PC-3 (cell line): ENCODE measurements around the gene MYL5. TPM values are rescaled to one million over a fixed set of nuclear protein-coding genes. Genes with fewer than 3 reads are reported as not detected.

ENCODE experiments used
- ATAC-seq: fragments of 200-7000 bp; cut with Tn5 transposase; 2 replicates; pipeline ENCODE4 v1.9.1; 2020; ENCODE audit warnings: mild to moderate bottlenecking, moderate library complexity
- BruUV-seq: library from RNA; stranded (reverse); fragments of 400-500 nt; replicated peaks from 2 replicates; lab custom pipeline; 2021; lab: Mats Ljungman, UMichigan
- CTCF ChIA-PET: fragments of 300-600 bp; sonication (Branson Sonifier 250); formaldehyde crosslinking; loops from one replicate; lab custom pipeline; 2022; ENCODE audit warnings: antibody characterized with exemption; lab: Charles Lee
- POLR2A ChIA-PET: fragments of 300-600 bp; sonication (Branson Sonifier 250); formaldehyde crosslinking; loops from one replicate; lab custom pipeline; 2022; ENCODE audit warnings: antibody characterized with exemption; ENCODE audit not compliant: unreplicated experiment; lab: Charles Lee
- DNase-seq: peaks from one replicate; pipeline ENCODE4 v3.0.0-alpha.2; 2015
- H2AFZ ChIP-seq: fragments of 300-600 bp; sonication (generic); 2 replicates; pipeline ENCODE4 v1.6.0; 2016; ENCODE audit warnings: antibody characterized with exemption, low read length
- H3F3A ChIP-seq: fragments of 300-600 bp; sonication (generic); one replicate; pipeline ENCODE4 v1.6.0; 2017; ENCODE audit warnings: antibody characterized with exemption, low read length, control low read depth, mild to moderate bottlenecking; ENCODE audit not compliant: unreplicated experiment
- H3K27ac ChIP-seq: fragments of 300-600 bp; sonication (generic); 2 replicates; pipeline ENCODE4 v1.5.1; 2016; ENCODE audit warnings: mild to moderate bottlenecking, low read length
- H3K27me3 ChIP-seq: fragments of 300-600 bp; sonication (generic); 2 replicates; pipeline ENCODE4 v1.6.1; 2016; ENCODE audit warnings: low read length, mixed read lengths
- H3K36me3 ChIP-seq: fragments of 300-600 bp; sonication (generic); 2 replicates; pipeline ENCODE4 v1.6.1; 2016; ENCODE audit warnings: low read depth, mixed run types, low read length, mixed read lengths
- H3K4me1 ChIP-seq: fragments of 300-600 bp; sonication (generic); 2 replicates; pipeline ENCODE4 v1.5.1; 2016; ENCODE audit warnings: low read length; ENCODE audit not compliant: insufficient read depth
- H3K4me2 ChIP-seq: fragments of 300-600 bp; sonication (generic); 2 replicates; pipeline ENCODE4 v1.6.0; 2016; ENCODE audit warnings: low read length
- H3K4me3 ChIP-seq: fragments of 300-600 bp; sonication (generic); 2 replicates; pipeline ENCODE4 v1.5.1; 2016; ENCODE audit warnings: mild to moderate bottlenecking, low read length, mixed read lengths
- H3K79me2 ChIP-seq: fragments of 300-600 bp; sonication (generic); 2 replicates; pipeline ENCODE4 v1.6.1; 2017; ENCODE audit warnings: low read length, mixed read lengths
- H3K9ac ChIP-seq: fragments of 300-600 bp; sonication (generic); 2 replicates; pipeline ENCODE4 v1.6.0; 2016; ENCODE audit warnings: mild to moderate bottlenecking, low read length
- H3K9me2 ChIP-seq: fragments of 300-600 bp; sonication (generic); replicated peaks from 2 replicates; pipeline ENCODE4 v1.6.1; 2016; ENCODE audit warnings: mixed run types, low read length, mixed read lengths
- H3K9me3 ChIP-seq: fragments of 300-600 bp; sonication (generic); 2 replicates; pipeline ENCODE4 v1.6.1; 2016; ENCODE audit warnings: low read length, mixed read lengths
- H4K20me1 ChIP-seq: fragments of 300-600 bp; sonication (generic); 2 replicates; pipeline ENCODE4 v1.6.1; 2016; ENCODE audit warnings: low read length, mixed read lengths
- EZH2 ChIP-seq: fragments of 300-600 bp; sonication (generic); IDR thresholded peaks from one replicate; pipeline ENCODE4 v1.6.1; 2017; ENCODE audit warnings: antibody characterized with exemption, mild to moderate bottlenecking, low read length; ENCODE audit not compliant: unreplicated experiment
- EZH2phosphoT487 ChIP-seq: fragments of 300-600 bp; sonication (generic); IDR thresholded peaks from 2 replicates; pipeline ENCODE4 v1.6.1; 2018; ENCODE audit warnings: mild to moderate bottlenecking, antibody characterized with exemption, low read length, borderline replicate concordance
- intact Hi-C: fragments of 100-400 bp; cut with micrococcal nuclease; formaldehyde crosslinking; loops from 2 replicates; pipeline ENCODE4 v1.9.0; 2023
- total RNA-seq: library from RNA; depleted of rRNA; stranded (reverse); fragments of >200 nt; gene quantifications from 2 replicates; pipeline ENCODE4 v1.2.3, GENCODE V29; 2014
- TF ChIP-seq, protein P1 (sequence below): fragments of 300-600 bp; sonication (generic); conservative IDR thresholded peaks from 2 replicates; pipeline ENCODE4 v1.5.1; 2017; ENCODE audit warnings: antibody characterized with exemption, low read depth, mild to moderate bottlenecking, low read length

MYL5 gene
- total RNA-seq, 1 experiment from 2014 or later = 15.2 TPM

DNA sequence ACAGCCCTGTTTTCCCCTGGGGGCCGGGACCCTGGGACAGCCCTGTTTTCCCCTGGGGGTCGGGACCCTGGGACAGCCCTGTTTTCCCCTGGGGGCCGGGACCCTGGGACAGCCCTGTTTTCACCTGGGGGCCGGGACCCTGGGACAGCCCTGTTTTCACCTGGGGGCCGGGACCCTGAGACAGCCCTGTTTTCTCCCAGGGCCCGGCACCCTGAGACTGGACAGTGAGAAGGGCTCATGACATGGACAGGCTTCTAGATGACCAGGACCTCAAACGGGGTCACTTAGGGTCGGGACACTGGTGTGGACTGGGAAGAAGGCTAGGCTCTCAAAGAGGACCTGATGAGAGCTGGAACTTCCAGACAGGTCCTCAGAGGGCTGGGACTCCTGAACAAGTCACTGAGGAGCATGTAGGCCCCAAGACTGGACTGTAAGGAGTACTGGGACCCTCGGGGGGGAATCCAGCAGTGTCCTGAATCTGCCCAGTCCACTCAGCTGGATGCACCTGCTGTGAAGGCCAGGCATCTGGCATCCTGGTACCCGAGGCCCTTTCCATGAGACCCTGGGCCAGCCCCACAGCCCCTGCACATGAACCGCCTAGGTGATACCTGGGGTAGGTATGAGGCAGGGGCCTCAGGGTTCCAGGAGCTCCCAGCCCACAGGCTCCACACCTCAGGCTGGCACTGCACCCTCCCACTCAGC, 33.7 kb downstream of the MYL5 start:
- Histone ChIP-seq H4K20me1 (no peaks in the 10 kb centered on the region), H3K9me3 (no peaks in the 10 kb centered on the region), H3K79me2 (peaks cover 68% of the 10 kb centered on the region), H3K9ac (no peak overlapping the region), H3K27me3 (no peaks in the 10 kb centered on the region), H2AFZ (no peak overlapping the region), H3K9me2 (no peaks in the 10 kb centered on the region), H3K36me3 (no peaks in the 10 kb centered on the region), H3F3A (no peaks in the 10 kb centered on the region), H3K27ac (no peak overlapping the region), H3K4me2 (no peak overlapping the region), H3K4me3 (no peak overlapping the region), H3K4me1 (no peaks in the 10 kb centered on the region)
- ATAC-seq (no peak), DNase-seq (no peak)
- intact Hi-C loops = no loop called here
- ChIA-PET CTCF (no interaction called here), POLR2A (no interaction called here)
- TF ChIP-seq EZH2 (no peak), EZH2phosphoT487 (no peak)
- TF ChIP-seq, protein P1, sequence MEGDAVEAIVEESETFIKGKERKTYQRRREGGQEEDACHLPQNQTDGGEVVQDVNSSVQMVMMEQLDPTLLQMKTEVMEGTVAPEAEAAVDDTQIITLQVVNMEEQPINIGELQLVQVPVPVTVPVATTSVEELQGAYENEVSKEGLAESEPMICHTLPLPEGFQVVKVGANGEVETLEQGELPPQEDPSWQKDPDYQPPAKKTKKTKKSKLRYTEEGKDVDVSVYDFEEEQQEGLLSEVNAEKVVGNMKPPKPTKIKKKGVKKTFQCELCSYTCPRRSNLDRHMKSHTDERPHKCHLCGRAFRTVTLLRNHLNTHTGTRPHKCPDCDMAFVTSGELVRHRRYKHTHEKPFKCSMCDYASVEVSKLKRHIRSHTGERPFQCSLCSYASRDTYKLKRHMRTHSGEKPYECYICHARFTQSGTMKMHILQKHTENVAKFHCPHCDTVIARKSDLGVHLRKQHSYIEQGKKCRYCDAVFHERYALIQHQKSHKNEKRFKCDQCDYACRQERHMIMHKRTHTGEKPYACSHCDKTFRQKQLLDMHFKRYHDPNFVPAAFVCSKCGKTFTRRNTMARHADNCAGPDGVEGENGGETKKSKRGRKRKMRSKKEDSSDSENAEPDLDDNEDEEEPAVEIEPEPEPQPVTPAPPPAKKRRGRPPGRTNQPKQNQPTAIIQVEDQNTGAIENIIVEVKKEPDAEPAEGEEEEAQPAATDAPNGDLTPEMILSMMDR = no peak
- BruUV-seq = no TSS peak

DNA sequence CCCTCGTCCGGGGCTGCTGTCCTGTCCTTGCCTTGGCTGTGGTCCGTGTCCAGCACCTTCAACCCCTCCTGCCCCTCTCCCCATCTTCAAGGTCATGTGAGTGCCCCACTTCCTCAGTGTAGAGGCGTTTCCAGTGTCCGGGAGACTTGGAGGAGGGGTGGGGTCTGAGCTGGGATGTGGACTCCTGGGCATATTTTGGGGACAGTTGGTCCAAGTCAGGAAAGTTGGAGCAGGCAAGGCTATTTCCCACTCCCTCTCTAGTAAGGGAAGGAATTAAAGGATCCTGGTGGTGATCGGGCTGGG, 34.2 kb downstream of the MYL5 start:
- H3K9me2 ChIP-seq = no peaks in the 10 kb centered on the region
- no peaks in the 10 kb centered on the region for H3K9me3 ChIP-seq
- TF ChIP-seq, protein P1 = no peak
- TF ChIP-seq EZH2phosphoT487 (no peak), EZH2 (no peak)
- intact Hi-C loops = no loop called here
- no peak overlapping the region for H3K9ac ChIP-seq
- DNase-seq (no peak), ATAC-seq (no peak)
- no peak overlapping the region for H3K4me3 ChIP-seq
- H3K27ac ChIP-seq = no peak overlapping the region
- no peaks in the 10 kb centered on the region for H3K4me1 ChIP-seq
- no peaks in the 10 kb centered on the region for H4K20me1 ChIP-seq
- H3F3A ChIP-seq = no peaks in the 10 kb centered on the region
- no TSS peak for BruUV-seq
- H3K27me3 ChIP-seq = no peaks in the 10 kb centered on the region
- H2AFZ ChIP-seq = no peak overlapping the region
- ChIA-PET CTCF (no interaction called here), POLR2A (no interaction called here)
- H3K79me2 ChIP-seq = peaks cover 73% of the 10 kb centered on the region
- no peak overlapping the region for H3K4me2 ChIP-seq
- no peaks in the 10 kb centered on the region for H3K36me3 ChIP-seq

DNA sequence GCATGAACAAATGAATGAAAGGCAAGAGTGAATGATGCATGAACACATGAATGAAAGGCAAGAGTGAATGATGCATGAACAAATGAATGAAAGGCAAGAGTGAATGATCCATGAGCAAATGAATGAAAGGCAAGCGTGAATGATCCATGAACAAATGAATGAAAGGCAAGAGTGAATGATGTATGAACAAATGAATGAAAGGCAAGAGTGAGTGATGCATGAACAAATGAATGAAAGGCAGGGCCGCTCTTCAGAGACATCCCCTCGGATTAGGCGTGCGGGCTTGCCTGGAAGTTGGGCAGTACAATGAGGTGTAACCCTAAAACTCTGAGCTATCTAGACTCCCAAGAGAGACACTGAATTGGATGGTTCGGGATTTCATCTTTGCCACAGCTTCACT, 35.0 kb downstream of the MYL5 start:
- Histone ChIP-seq H3K36me3 (no peaks in the 10 kb centered on the region), H3K4me1 (no peaks in the 10 kb centered on the region), H3K27me3 (no peaks in the 10 kb centered on the region), H3K9me2 (no peaks in the 10 kb centered on the region), H3K9ac (no peak overlapping the region), H2AFZ (no peak overlapping the region), H3K79me2 (peaks cover 81% of the 10 kb centered on the region), H3K27ac (no peak overlapping the region), H3K9me3 (no peaks in the 10 kb centered on the region), H3K4me3 (no peak overlapping the region), H3F3A (no peaks in the 10 kb centered on the region), H3K4me2 (no peak overlapping the region), H4K20me1 (no peaks in the 10 kb centered on the region)
- CTCF ChIA-PET = no interaction called here
- POLR2A ChIA-PET = no interaction called here
- intact Hi-C loops = no loop called here
- BruUV-seq = no TSS peak
- DNase-seq (no peak), ATAC-seq (no peak)
- TF ChIP-seq EZH2phosphoT487 (no peak), EZH2 (no peak)
- TF ChIP-seq, protein P1 = no peak
